Subcutaneous adipose tissue (tissue), 4 donors: ENCODE measurements around the gene CEP19. TPM values are rescaled to one million over a fixed set of nuclear protein-coding genes. Genes with fewer than 3 reads are reported as not detected.

Experiments used
- CTCF ChIP-seq: fragments of 450-650 bp; IDR thresholded peaks from one replicate; pipeline ENCODE4 v1.5.1; 2016; ENCODE audit warnings: low read depth, mild to moderate bottlenecking, control low read depth, antibody characterized with exemption, moderate library complexity
- total RNA-seq, 4 donors: library from RNA; depleted of rRNA; stranded (reverse); fragments of >200 nt; gene quantifications; one replicate each; pipeline ENCODE4 v1.1.0, GENCODE V29; 2016

Gene CEP19
- total RNA-seq, 4 donors from 2014 or later: 1.5 to 3.3 (median 1.9) TPM

GRCh38 chr3:196741249-196741889, 29.3 kb upstream of the CEP19 start:
- TF ChIP-seq CTCF: no peak

GRCh38 chr3:196740481-196741248, 28.6 kb upstream of the CEP19 start:
- no peak for TF ChIP-seq CTCF

- no peak for TF ChIP-seq CTCF
Measured at GRCh38 chr3:196739671-196740480, 27.8 kb upstream of the CEP19 start, which contains the start of gene PAK2. PAK2 (plus strand) TSS chr3:196739857; CDS start chr3:196782647, 42,790 bp downstream.

- TF ChIP-seq CTCF: no peak
Measured at GRCh38 chr3:196737655-196738054, 25.6 kb upstream of the CEP19 start.

- TF ChIP-seq CTCF: no peak
Measured at GRCh38 chr3:196736670-196737374, 24.8 kb upstream of the CEP19 start.

GRCh38 chr3:196735751-196736150, 23.7 kb upstream of the CEP19 start:
- TF ChIP-seq CTCF: no peak
